Ovary (tissue), 9 donors: Measurements from ENCODE around the gene KNDC1. TPM values are rescaled to one million over a fixed set of nuclear protein-coding genes. Genes with fewer than 3 reads are reported as not detected.

ENCODE experiments used
- DNase-seq, 5 donors: peaks; one replicate each; pipeline ENCODE4 v3.0.0-alpha.2; 2019 to 2020
- H3K27ac ChIP-seq, 2 donors: fragments of 200-600 bp; one replicate each; pipeline versions ENCODE4 v1.5.1 to v1.8.0; 2019 to 2022
- H3K27me3 ChIP-seq: fragments of 200-600 bp; one replicate; pipeline ENCODE4 v1.8.0; 2022
- H3K36me3 ChIP-seq: fragments of 200-600 bp; sonication (generic); one replicate; pipeline ENCODE4 v1.5.1; 2019
- H3K4me1 ChIP-seq: one replicate; pipeline ENCODE4 v1.8.1; 2013; ENCODE audit warnings: mild to moderate bottlenecking, moderate library complexity; ENCODE audit not compliant: insufficient read depth
- H3K4me3 ChIP-seq: fragments of 200-600 bp; sonication (generic); one replicate; pipeline ENCODE4 v1.5.1; 2017
- H3K9me3 ChIP-seq, 2 donors: fragments of 200-600 bp in 1 of 2; sonication (generic) in 1 of 2; one replicate each; pipeline versions ENCODE4 v1.5.1 to v1.8.1; 2013 to 2019; ENCODE audit warnings: mild to moderate bottlenecking in 1 of 2, moderate library complexity in 1 of 2
- EP300 ChIP-seq: sonication (generic); formaldehyde crosslinking; IDR thresholded peaks from one replicate; pipeline ENCODE4 v1.6.1; 2017; ENCODE audit warnings: antibody characterized with exemption
- POLR2A ChIP-seq: fragments of 450-650 bp; IDR thresholded peaks from one replicate; pipeline ENCODE4 v1.6.1; 2017; ENCODE audit warnings: antibody characterized with exemption, mild to moderate bottlenecking, moderate library complexity
- WGBS, 3 donors: extraction: QIAGEN DNeasy Blood & Tissue Kit in 1 of 3; methylation state at CpG; one replicate each; pipeline versions ENCODE4 v1.1.5 to v1.1.7; 2013 to 2017; 5-methylcytosine and 5-hydroxymethylcytosine counted together
- intact Hi-C, 4 donors: fragments of 100-400 bp; cut with DNase I; formaldehyde crosslinking; loops; one replicate each; pipeline versions ENCODE4 v1.11.0 to v1.15.1; 2022 to 2023
- microRNA counts: library from miRNA; unstranded; fragments of <30 nt; microRNA quantifications from one replicate; lab custom pipeline; 2016
- microRNA-seq, 3 donors: library from miRNA; unstranded; fragments of <30 nt; microRNA quantifications; one replicate each; pipeline versions ENCODE4 to v1.2.0, GENCODE V29; 2019 to 2020
- polyA plus RNA-seq, 2 donors: library from polyadenylated mRNA; stranded (reverse); fragments of 200-250 nt in 1 of 2; fragments of 350-450 nt in 1 of 2; fragmentation: Illumina TruSeq in 1 of 2; extraction: RNeasy Lipid Tissue Mini Kit (QIAGEN cat#74804) in 1 of 2; gene quantifications; one replicate each; pipeline ENCODE4 v1.2.3, GENCODE V29; 2013 to 2014
- total RNA-seq, 7 donors: library from RNA; depleted of rRNA in 2 of 7; stranded (reverse); fragments of >200 nt in 2 of 7; fragmentation: NEBNext Ultra II Directional in 3 of 7; extraction: Animal tissue kit (Norgen Biotek cat#: 25700) in 3 of 7; gene quantifications; one replicate each; pipeline versions ENCODE4 v1.1.0 to v1.2.4, GENCODE V29; 2016 to 2023
- TF ChIP-seq, protein P1 (sequence below), 3 donors: fragments of 450-650 bp in 2 of 3; fragments of 200-600 bp in 1 of 3; IDR thresholded peaks; one replicate each; pipeline versions ENCODE4 v1.5.1 to v1.8.0; 2016 to 2022; ENCODE audit warnings: antibody characterized with exemption in 3 of 3, mild to moderate bottlenecking in 1 of 3
- donor health status: DM: no; HTN: no; CAD: no; lungs with moderate emphysema.
- donor health status: DM: no; HTN: no; CAD: no.
- donor health status: Bipolar disorder and iron deficiency.
- donor health status: DM: yes; HTN: yes; CAD: no.
- donor health status: DM: no; HTN: no; CAD: no.
- donor health status: DM: yes; HTN: yes; CAD: no.

The KNDC1 gene
- total and polyA plus RNA-seq, 9 donors, result 0.67 to 34.9 (median 16.6) TPM

- Histone ChIP-seq H3K27me3 (no peaks in the 10 kb centered on the region), H3K36me3 (no peaks in the 10 kb centered on the region), H3K4me3 (no peak overlapping the region), H3K4me1 (no peaks in the 10 kb centered on the region), H3K9me3 (no peaks in the 10 kb centered on the region), H3K27ac (no peak overlapping the region)
- intact Hi-C loops, result no loop called here
- no peak for DNase-seq
- WGBS, 3 donors, result 87 to 91% (median 90%) methylated on average over 16 to 25 of the region's 25 CpGs
- TF ChIP-seq, protein P1, sequence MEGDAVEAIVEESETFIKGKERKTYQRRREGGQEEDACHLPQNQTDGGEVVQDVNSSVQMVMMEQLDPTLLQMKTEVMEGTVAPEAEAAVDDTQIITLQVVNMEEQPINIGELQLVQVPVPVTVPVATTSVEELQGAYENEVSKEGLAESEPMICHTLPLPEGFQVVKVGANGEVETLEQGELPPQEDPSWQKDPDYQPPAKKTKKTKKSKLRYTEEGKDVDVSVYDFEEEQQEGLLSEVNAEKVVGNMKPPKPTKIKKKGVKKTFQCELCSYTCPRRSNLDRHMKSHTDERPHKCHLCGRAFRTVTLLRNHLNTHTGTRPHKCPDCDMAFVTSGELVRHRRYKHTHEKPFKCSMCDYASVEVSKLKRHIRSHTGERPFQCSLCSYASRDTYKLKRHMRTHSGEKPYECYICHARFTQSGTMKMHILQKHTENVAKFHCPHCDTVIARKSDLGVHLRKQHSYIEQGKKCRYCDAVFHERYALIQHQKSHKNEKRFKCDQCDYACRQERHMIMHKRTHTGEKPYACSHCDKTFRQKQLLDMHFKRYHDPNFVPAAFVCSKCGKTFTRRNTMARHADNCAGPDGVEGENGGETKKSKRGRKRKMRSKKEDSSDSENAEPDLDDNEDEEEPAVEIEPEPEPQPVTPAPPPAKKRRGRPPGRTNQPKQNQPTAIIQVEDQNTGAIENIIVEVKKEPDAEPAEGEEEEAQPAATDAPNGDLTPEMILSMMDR (IDR thresholded peaks at IDR 0.05), result no peak
- TF ChIP-seq EP300 (no peak), POLR2A (no peak)
Observed at GRCh38 chr10:133272964-133273420, 113.0 kb downstream of the KNDC1 start.

DNA sequence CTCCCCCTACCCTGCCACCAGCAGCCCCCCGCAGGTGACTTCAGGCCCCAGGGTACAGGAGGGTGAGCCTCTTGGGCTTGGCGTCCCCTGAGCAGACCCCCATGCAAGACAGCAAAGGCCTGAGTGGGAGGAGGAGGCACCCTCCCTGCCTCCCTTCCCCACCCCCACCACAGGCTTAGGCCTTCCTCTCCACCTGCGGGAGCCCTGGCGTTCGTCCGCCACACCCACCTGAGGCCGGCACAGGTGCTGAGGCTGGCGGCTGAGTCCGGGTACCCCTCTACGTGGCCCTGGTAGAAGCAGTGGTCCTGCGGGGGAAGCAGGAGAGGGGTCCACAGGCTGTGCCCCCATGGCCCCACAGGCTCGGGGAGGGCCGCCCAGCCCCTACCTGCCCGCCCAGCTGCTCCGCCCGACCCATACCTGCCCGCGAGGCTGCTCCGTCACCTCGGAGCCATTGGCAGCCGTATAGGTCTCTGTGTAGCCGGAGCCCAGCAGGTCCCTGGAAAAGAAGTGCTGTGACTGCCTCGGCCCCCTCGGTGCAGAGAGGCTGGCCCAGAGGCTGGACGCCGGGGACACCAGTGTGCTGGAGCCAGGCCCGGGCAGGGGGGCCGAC is 113.6 kb downstream of the KNDC1 start:
- TF ChIP-seq EP300, result no peak
- no peak for TF ChIP-seq POLR2A
- TF ChIP-seq, protein P1 (IDR thresholded peaks at IDR 0.05), result no peak
- H3K36me3 ChIP-seq, result no peaks in the 10 kb centered on the region
- no peak overlapping the region for H3K27ac ChIP-seq
- WGBS, 3 donors, result 88 to 92% (median 90%) methylated on average over 23 to 28 of the region's 28 CpGs
- no peaks in the 10 kb centered on the region for H3K4me1 ChIP-seq
- no peaks in the 10 kb centered on the region for H3K27me3 ChIP-seq
- intact Hi-C loops, result no loop called here
- H3K4me3 ChIP-seq, result no peak overlapping the region
- no peak for DNase-seq
- no peaks in the 10 kb centered on the region for H3K9me3 ChIP-seq

DNA sequence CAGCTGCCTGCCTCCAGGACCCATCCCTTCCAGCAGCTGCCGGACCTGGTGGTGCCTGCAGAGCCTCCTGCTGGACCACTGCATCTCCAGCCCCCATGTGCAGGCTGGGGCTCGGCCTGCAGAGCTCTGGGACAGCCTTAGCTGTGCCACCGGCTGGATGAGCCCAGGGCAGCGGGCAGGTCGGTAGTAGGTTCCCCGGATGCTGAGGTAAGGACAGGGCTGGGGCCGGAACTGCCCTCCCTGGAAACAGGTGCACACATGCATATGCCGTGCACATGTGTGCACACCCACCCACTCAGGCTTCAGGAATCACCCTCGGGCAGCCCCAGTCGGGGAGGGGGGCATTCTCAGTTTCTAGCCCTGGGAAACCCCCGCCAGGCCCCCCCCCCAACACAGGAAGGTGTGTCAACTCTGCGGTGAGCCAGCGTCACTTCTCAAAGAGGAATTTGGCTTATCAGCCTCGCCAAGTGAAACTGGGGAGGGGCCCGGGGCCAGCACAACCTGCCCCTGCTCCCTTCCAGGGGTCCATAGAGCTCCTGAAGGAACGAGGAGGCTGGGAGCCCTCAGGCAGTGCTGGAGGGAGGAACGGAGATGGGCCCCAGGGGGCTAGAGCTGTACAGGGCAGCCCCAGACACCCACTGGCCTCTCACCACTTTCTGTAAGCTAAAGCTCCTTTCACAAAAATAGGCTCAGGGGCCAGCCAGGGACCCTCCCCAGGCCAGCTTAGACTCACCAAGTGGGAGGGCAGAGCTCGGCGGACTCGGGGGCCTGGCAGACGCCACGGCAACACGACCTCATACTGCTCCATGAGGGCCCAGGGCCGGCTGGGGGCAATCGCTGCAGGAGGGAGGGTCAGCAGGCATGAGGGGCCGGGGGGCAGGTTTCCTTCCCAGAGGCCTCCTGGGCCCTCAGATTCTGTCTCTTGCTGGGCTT is 115.0 kb downstream of the KNDC1 start:
- Histone ChIP-seq H3K4me3 (no peak overlapping the region), H3K9me3 (no peaks in the 10 kb centered on the region), H3K36me3 (no peaks in the 10 kb centered on the region), H3K27ac (no peak overlapping the region), H3K27me3 (no peaks in the 10 kb centered on the region), H3K4me1 (no peaks in the 10 kb centered on the region)
- WGBS, 3 donors, result 46 to 53% (median 51%) methylated on average over 16 to 26 of the region's 26 CpGs
- TF ChIP-seq POLR2A, result no peak
- no peak for TF ChIP-seq EP300
- TF ChIP-seq, protein P1 (IDR thresholded peaks at IDR 0.05), result no peak
- intact Hi-C loops, result no loop called here
- DNase-seq, result no peak

GRCh38 chr10:133275684-133276092 is 115.7 kb downstream of the KNDC1 start:
- Histone ChIP-seq H3K4me3 (no peak overlapping the region), H3K36me3 (no peaks in the 10 kb centered on the region), H3K4me1 (no peaks in the 10 kb centered on the region), H3K27ac (no peak overlapping the region), H3K9me3 (no peaks in the 10 kb centered on the region), H3K27me3 (no peaks in the 10 kb centered on the region)
- 29 to 34% (median 31%) methylated on average over 8 to 12 of the region's 12 CpGs for WGBS, 3 donors
- intact Hi-C loops, result no loop called here
- no peak for DNase-seq
- TF ChIP-seq, protein P1 (IDR thresholded peaks at IDR 0.05), result no peak
- no peak for TF ChIP-seq POLR2A
- TF ChIP-seq EP300, result no peak

MicroRNAs within 50 kb of the gene (microRNA counts, 767-probe panel; counts per million panel counts)
- 530 counts per million, percentile 78 among the panel's probes with 10 or more counts for microRNA hsa-miR-202-3p (lab: Ali Mortazavi, UCI)

Small RNA genes lying within 50 kb of the gene (microRNA-seq; reads per million reads assigned to microRNA genes)
- 574 to 3,290 (median 801) reads per million in 3 donors for gene MIR202

Other genes with a start within 250 kb of the KNDC1 start
- 10 to 100 TPM in 1 of 7 donors, 1 to 10 TPM in 4, under 1 TPM in 1, not detected in 1; 0.56 to 22.4 (median 1.9) TPM for gene CFAP46, start 217.6 kb upstream of the KNDC1 start, total RNA-seq
- under 1 TPM; 0.50 to 0.68 TPM for gene CFAP46, start 217.6 kb upstream of the KNDC1 start, polyA plus RNA-seq
- under 1 TPM in 4 of 7 donors, not detected in 3; 0.07 to 0.92 (median 0.13) TPM for gene ADGRA1, start 72.3 kb upstream of the KNDC1 start, total RNA-seq
- not detected for gene ADGRA1, start 72.3 kb upstream of the KNDC1 start, polyA plus RNA-seq
- gene UTF1, start 70.0 kb downstream of the KNDC1 start, total RNA-seq, result 1 to 10 TPM in 5 of 7 donors, under 1 TPM in 1, not detected in 1; 0.35 to 9.3 (median 2.9) TPM
- under 1 TPM in 1 of 2 donors, not detected in 1; 0.06 TPM for gene UTF1, start 70.0 kb downstream of the KNDC1 start, polyA plus RNA-seq
- 1 to 10 TPM in 4 of 7 donors, under 1 TPM in 3; 0.23 to 2.2 (median 1.1) TPM for gene VENTX, start 77.6 kb downstream of the KNDC1 start, total RNA-seq
- gene VENTX, start 77.6 kb downstream of the KNDC1 start, polyA plus RNA-seq, result under 1 TPM; 0.36 to 0.47 TPM
- 1 to 10 TPM; 1.9 to 5.9 (median 4.4) TPM for gene ADAM8, start 116.6 kb downstream of the KNDC1 start, total RNA-seq
- gene ADAM8, start 116.6 kb downstream of the KNDC1 start, polyA plus RNA-seq, result 1 to 10 TPM in 1 of 2 donors, under 1 TPM in 1; 0.48 to 1.7 TPM
- gene TUBGCP2, start 148.7 kb downstream of the KNDC1 start, total RNA-seq, result 10 to 100 TPM; 31.2 to 70.5 (median 56.4) TPM
- 10 to 100 TPM; 32.4 to 48.3 TPM for gene TUBGCP2, start 148.7 kb downstream of the KNDC1 start, polyA plus RNA-seq
- 10 to 100 TPM; 23.3 to 64.8 (median 46.8) TPM for gene ZNF511, start 148.7 kb downstream of the KNDC1 start, total RNA-seq
- gene ZNF511, start 148.7 kb downstream of the KNDC1 start, polyA plus RNA-seq, result 10 to 100 TPM; 16.3 to 52.1 TPM
- under 1 TPM in 1 of 7 donors, not detected in 6; 0.69 TPM for gene CALY, start 176.7 kb downstream of the KNDC1 start, total RNA-seq
- not detected for gene CALY, start 176.7 kb downstream of the KNDC1 start, polyA plus RNA-seq
- gene PRAP1, start 187.2 kb downstream of the KNDC1 start, total RNA-seq, result 1 to 10 TPM in 1 of 7 donors, not detected in 6; 2.0 TPM
- not detected for gene PRAP1, start 187.2 kb downstream of the KNDC1 start, polyA plus RNA-seq
- gene FUOM, start 197.8 kb downstream of the KNDC1 start, total RNA-seq, result 10 to 100 TPM in 6 of 7 donors, 1 to 10 TPM in 1; 9.2 to 26.3 (median 17.1) TPM
- 10 to 100 TPM in 1 of 2 donors, 1 to 10 TPM in 1; 1.2 to 14.8 TPM for gene FUOM, start 197.8 kb downstream of the KNDC1 start, polyA plus RNA-seq
- gene ECHS1, start 213.1 kb downstream of the KNDC1 start, total RNA-seq, result 10 to 100 TPM; 27.2 to 74.4 (median 66.4) TPM
- 100 to 1,000 TPM in 1 of 2 donors, 10 to 100 TPM in 1; 68.9 to 102 TPM for gene ECHS1, start 213.1 kb downstream of the KNDC1 start, polyA plus RNA-seq
- gene PAOX, start 219.0 kb downstream of the KNDC1 start, total RNA-seq, result 10 to 100 TPM in 3 of 7 donors, 1 to 10 TPM in 4; 6.3 to 11.4 (median 9.2) TPM
- gene PAOX, start 219.0 kb downstream of the KNDC1 start, polyA plus RNA-seq, result 1 to 10 TPM; 2.1 to 7.8 TPM
- gene MTG1, start 233.9 kb downstream of the KNDC1 start, total RNA-seq, result 10 to 100 TPM; 23.1 to 55.1 (median 32.5) TPM
- gene MTG1, start 233.9 kb downstream of the KNDC1 start, polyA plus RNA-seq, result 10 to 100 TPM; 33.7 to 34.9 TPM